HG03342 (cell line): ENCODE data around the gene KRTAP1-4.
"Not testable (repeated sequence)": the region's sequence is repeated elsewhere in the genome, so short reads cannot be mapped to it uniquely, and the experiment has no call there.

Experiments
- ATAC-seq: cut with Tn5 transposase; IDR thresholded peaks from one replicate; pipeline ENCODE4 v1.9.1; 2021; ENCODE audit warnings: mild to moderate bottlenecking, moderate library complexity; ENCODE audit not compliant: unreplicated experiment

The KRTAP1-4 gene

GRCh38 chr17:41009301-41009760 is 20.7 kb downstream of the KRTAP1-4 start:
- ATAC-seq = no peak

GRCh38 chr17:41008811-41009210 is 21.2 kb downstream of the KRTAP1-4 start, which contains the start of gene KRTAP3-1:
KRTAP3-1 (minus strand) TSS chr17:41009128; CDS start chr17:41009074, 54 bp downstream.
- ATAC-seq = no peak

GRCh38 chr17:41004397-41004796 is 25.6 kb downstream of the KRTAP1-4 start:
- no peak for ATAC-seq

GRCh38 chr17:41003926-41004325 is 26.1 kb downstream of the KRTAP1-4 start:
- ATAC-seq = no peak

GRCh38 chr17:41002814-41003213 is 27.2 kb downstream of the KRTAP1-4 start:
- ATAC-seq = no peak

- no peak for ATAC-seq
These were observed 28.2 kb downstream of the KRTAP1-4 start for GRCh38 chr17:41001795-41002194.

- ATAC-seq = not testable (repeated sequence)
These were observed 30.4 kb downstream of the KRTAP1-4 start, which contains the start of gene KRTAP3-2 for GRCh38 chr17:40999563-40999962. KRTAP3-2 (minus strand) TSS chr17:40999906; CDS start chr17:40999853, 53 bp downstream.

- no peak for ATAC-seq
These were observed 32.6 kb downstream of the KRTAP1-4 start for GRCh38 chr17:40997361-40997760.

GRCh38 chr17:40996829-40997228 is 33.2 kb downstream of the KRTAP1-4 start:
- ATAC-seq = no peak

GRCh38 chr17:40995116-40995515 is 34.9 kb downstream of the KRTAP1-4 start:
- no peak for ATAC-seq

GRCh38 chr17:40993839-40994238 is 36.2 kb downstream of the KRTAP1-4 start, which contains the start of gene KRTAP3-3:
KRTAP3-3 (minus strand) TSS chr17:40994164; CDS start chr17:40994097, 67 bp downstream.
- ATAC-seq = no peak

- ATAC-seq = no peak
These were observed 36.9 kb downstream of the KRTAP1-4 start for GRCh38 chr17:40993084-40993483.

GRCh38 chr17:40992666-40993065 is 37.3 kb downstream of the KRTAP1-4 start:
- ATAC-seq = no peak

GRCh38 chr17:40986920-40987319 is 43.1 kb downstream of the KRTAP1-4 start:
- no peak for ATAC-seq

GRCh38 chr17:40984226-40984625 is 45.8 kb downstream of the KRTAP1-4 start, which contains the start of gene KRT40:
KRT40 (minus strand) TSS chr17:40984326; CDS start chr17:40984273, 53 bp downstream.
- no peak for ATAC-seq

GRCh38 chr17:40981115-40981514 is 48.9 kb downstream of the KRTAP1-4 start:
- ATAC-seq = no peak

- ATAC-seq = no peak
These were observed 49.4 kb downstream of the KRTAP1-4 start for GRCh38 chr17:40980596-40980995.

GRCh38 chr17:40980117-40980516 is 49.9 kb downstream of the KRTAP1-4 start:
- ATAC-seq = no peak
